GM12878 (cell line): Measurements from ENCODE around the gene DCAF6. TPM values are rescaled to one million over a fixed set of nuclear protein-coding genes. Genes with fewer than 3 reads are reported as not detected.

Experiments used
- ATAC-seq: fragments of 200-7000 bp; cut with Tn5 transposase; 3 replicates; pipeline ENCODE4 v1.9.1; 2020; ENCODE audit warnings: mild to moderate bottlenecking, moderate library complexity
- BruUV-seq: library from RNA; stranded (reverse); fragments of 400-500 nt; replicated peaks from 2 replicates; lab custom pipeline; 2021; lab: Mats Ljungman, UMichigan
- CTCF ChIA-PET: fragments of 300-600 bp; sonication (Branson Sonifier 250); formaldehyde crosslinking; extraction: SDS; loops from one replicate; lab custom pipeline; 2021; ENCODE audit warnings: inconsistent platforms; lab: Yijun Ruan, JAX
- POLR2A ChIA-PET: fragments of 350-600 bp; formaldehyde crosslinking; extraction: SDS; loops from one replicate; lab custom pipeline; 2021; ENCODE audit warnings: inconsistent platforms; lab: Charles Lee
- RAD21 ChIA-PET: fragments of 300-600 bp; sonication (Branson Sonifier 250); formaldehyde crosslinking; loops from one replicate; lab custom pipeline; 2023; ENCODE audit warnings: antibody characterized with exemption; ENCODE audit not compliant: unreplicated experiment; lab: Charles Lee
- SMC1A ChIA-PET: fragments of 300-600 bp; sonication (Branson Sonifier 250); formaldehyde crosslinking; loops from one replicate; lab custom pipeline; 2023; ENCODE audit not compliant: unreplicated experiment, uncharacterized antibody; lab: Charles Lee
- DNase-seq: peaks from one replicate; pipeline ENCODE4 v3.0.0-alpha.2; 2011; ENCODE audit warnings: low read depth, low spot score
- FAIRE-seq: peaks from 3 replicates; lab custom pipeline; 2011; peaks lifted over from hg19 to GRCh38; lab: Jason Lieb, UNC
- H2AFZ ChIP-seq: 2 replicates; pipeline ENCODE4 v1.6.0; 2011; ENCODE audit warnings: low read depth, low read length, control low read depth; ENCODE audit not compliant: control insufficient read depth
- H3K27ac ChIP-seq: 2 replicates; pipeline ENCODE4 v1.5.1; 2011; ENCODE audit warnings: control low read depth; ENCODE audit not compliant: control insufficient read depth, insufficient read depth
- H3K27me3 ChIP-seq, 2 experiments: replicated peaks in 1 of 2; 2 replicates each; pipeline versions ENCODE4 v1.6.0 to v1.6.1; 2011; ENCODE audit warnings: low read length in 1 of 2; ENCODE audit not compliant: control insufficient read depth in 2 of 2, insufficient read depth in 2 of 2
- H3K36me3 ChIP-seq, 2 experiments: 2 replicates each; pipeline ENCODE4 v1.5.1; 2011; ENCODE audit warnings: low read length in 1 of 2; ENCODE audit not compliant: control insufficient read depth in 2 of 2, insufficient read depth in 2 of 2
- H3K4me1 ChIP-seq: 2 replicates; pipeline ENCODE4 v1.6.1; 2011; ENCODE audit warnings: mild to moderate bottlenecking, low read length, moderate library complexity, mixed read lengths; ENCODE audit not compliant: control insufficient read depth, insufficient read depth
- H3K4me2 ChIP-seq: 2 replicates; pipeline ENCODE4 v1.6.0; 2011; ENCODE audit warnings: control low read depth; ENCODE audit not compliant: control insufficient read depth, insufficient read depth
- H3K4me3 ChIP-seq: fragments of 200-600 bp; sonication (generic); 2 replicates; pipeline ENCODE4 v1.5.1; 2016
- H3K79me2 ChIP-seq: 2 replicates; pipeline ENCODE4 v1.6.0; 2011; ENCODE audit warnings: low read length; ENCODE audit not compliant: control insufficient read depth, insufficient read depth
- H3K9ac ChIP-seq: 2 replicates; pipeline ENCODE4 v1.8.0; 2011; ENCODE audit warnings: low read length, control low read depth, mixed read lengths; ENCODE audit not compliant: control insufficient read depth, insufficient read depth
- H3K9me3 ChIP-seq: replicated peaks from 3 replicates; pipeline ENCODE4 v1.5.1; 2011; ENCODE audit warnings: mild to moderate bottlenecking, low read length; ENCODE audit not compliant: control insufficient read depth, insufficient read depth
- H4K20me1 ChIP-seq: 2 replicates; pipeline ENCODE4 v1.6.0; 2011; ENCODE audit not compliant: control insufficient read depth, insufficient read depth
- BHLHE40 ChIP-seq, 2 experiments: fragments of 450-650 bp in 1 of 2; IDR thresholded peaks; 2 replicates each; pipeline ENCODE4 v1.6.1; 2011 to 2017; ENCODE audit warnings: low read depth in 2 of 2, borderline replicate concordance in 1 of 2, improper control_type of control experiment in 1 of 2, low read length in 1 of 2, mild to moderate bottlenecking in 1 of 2
- BMI1 ChIP-seq: fragments of 450-650 bp; IDR thresholded peaks from 2 replicates; pipeline ENCODE4 v1.6.1; 2016; ENCODE audit warnings: mild to moderate bottlenecking, moderate library complexity, borderline replicate concordance
- CBX5 ChIP-seq: sonication (generic); IDR thresholded peaks from 2 replicates; pipeline ENCODE4 v1.6.1; 2016; ENCODE audit warnings: low read depth, moderate library complexity, mild to moderate bottlenecking, inconsistent platforms
- CHD2 ChIP-seq: IDR thresholded peaks from 2 replicates; pipeline ENCODE4 v1.6.1; 2011; ENCODE audit warnings: low read depth, low read length, improper control_type of control experiment, borderline replicate concordance
- EP300 ChIP-seq, 2 experiments: fragments of 150-350 bp in 1 of 2; IDR thresholded peaks; 2 replicates each; pipeline ENCODE4 v1.6.1; 2011 to 2012; ENCODE audit warnings: low read depth in 2 of 2, low read length in 2 of 2, borderline replicate concordance in 1 of 2, improper control_type of control experiment in 1 of 2, inconsistent platforms in 1 of 2; ENCODE audit not compliant: control insufficient read depth in 1 of 2
- ESRRA ChIP-seq: IDR thresholded peaks from 2 replicates; pipeline ENCODE4 v1.6.1; 2012; ENCODE audit warnings: mild to moderate bottlenecking, low read length, improper control_type of control experiment
- MTA2 ChIP-seq: fragments of 450-650 bp; IDR thresholded peaks from 2 replicates; pipeline ENCODE4 v1.6.1; 2016; ENCODE audit warnings: low read depth, mild to moderate bottlenecking, moderate library complexity
- NR2C1 ChIP-seq: fragments of 450-650 bp; IDR thresholded peaks from 2 replicates; pipeline ENCODE4 v1.6.1; 2017; ENCODE audit warnings: antibody characterized with exemption, mild to moderate bottlenecking, moderate library complexity
- RAD51 ChIP-seq: fragments of 450-650 bp; IDR thresholded peaks from 2 replicates; pipeline ENCODE4 v1.6.1; 2016; ENCODE audit warnings: moderate library complexity, mild to moderate bottlenecking, inconsistent platforms
- TCF3 ChIP-seq: IDR thresholded peaks from 2 replicates; pipeline ENCODE4 v1.6.1; 2012; ENCODE audit warnings: low read depth, mild to moderate bottlenecking, low read length, borderline replicate concordance; ENCODE audit not compliant: insufficient read depth
- WGBS: methylation state at CpG from one replicate; pipeline ENCODE4 v1.1.6; 2016; ENCODE audit warnings: low lambda C conversion rate; ENCODE audit not compliant: insufficient replicate concordance, insufficient coverage; ENCODE audit errors: missing lambda C conversion rate; 5-methylcytosine and 5-hydroxymethylcytosine counted together
- in situ Hi-C: fragments of 300-500 bp; cut with MboI; formaldehyde crosslinking; loops from 9 replicates; pipeline ENCODE4 v1.14.3; 2018; ENCODE audit warnings: mixed read lengths
- intact Hi-C: fragments of 100-400 bp; cut with micrococcal nuclease; formaldehyde crosslinking; loops from one replicate; pipeline ENCODE4 v1.14.2; 2022; ENCODE audit not compliant: unreplicated experiment
- polyA plus RNA-seq, 11 experiments: library from polyadenylated mRNA; depleted of rRNA in 4 of 11; unstranded in 6 of 11; stranded (reverse) in 5 of 11; fragments of >200 nt; fragmentation: Nextera tagmentation in 4 of 11; fragmentation: Illumina TruSeq in 1 of 11; extraction: Ambion mirVana in 4 of 11; extraction: Trizol in 1 of 11; gene quantifications; 1 replicate in 1 of 11; 2 replicates in 10 of 11; pipeline versions ENCODE4 v1.2.1 to v1.2.3, GENCODE V29; 2011 to 2016; ENCODE audit warnings: inconsistent platforms in 2 of 11, missing spikeins in 2 of 11, low read depth in 1 of 11
- total RNA-seq, 4 experiments: library from RNA; depleted of rRNA in 3 of 4; stranded (reverse); fragments of >200 nt in 3 of 4; fragmentation: Illumina TruSeq in 1 of 4; extraction: Trizol in 1 of 4; gene quantifications; 2 replicates each; pipeline versions ENCODE4 v1.2.1 to v1.2.3, GENCODE V29; 2013 to 2021
- TF ChIP-seq, protein P1 (sequence below): IDR thresholded peaks from 2 replicates; pipeline ENCODE4 v1.6.1; 2012; ENCODE audit warnings: low read depth, low read length, improper control_type of control experiment
- TF ChIP-seq, protein P2 (sequence below): IDR thresholded peaks from 2 replicates; pipeline ENCODE4 v1.6.1; 2011; ENCODE audit warnings: borderline replicate concordance, low read depth, mild to moderate bottlenecking, moderate library complexity, low read length; ENCODE audit not compliant: insufficient read depth, poor library complexity, severe bottlenecking
- TF ChIP-seq, protein P3 (sequence below): fragments of 450-650 bp; IDR thresholded peaks from 2 replicates; pipeline ENCODE4 v1.6.1; 2017; ENCODE audit warnings: mild to moderate bottlenecking
- TF ChIP-seq, protein P4 (sequence below): fragments of 450-650 bp; IDR thresholded peaks from 2 replicates; pipeline ENCODE4 v1.6.1; 2017; ENCODE audit warnings: borderline replicate concordance

DCAF6 gene
- total and polyA plus RNA-seq, 10 of the 15 experiments (the other 5 are each of a cell fraction or from before 2014, with no cell fraction given), result 11.4 to 62.7 (median 33.0) TPM

DNA sequence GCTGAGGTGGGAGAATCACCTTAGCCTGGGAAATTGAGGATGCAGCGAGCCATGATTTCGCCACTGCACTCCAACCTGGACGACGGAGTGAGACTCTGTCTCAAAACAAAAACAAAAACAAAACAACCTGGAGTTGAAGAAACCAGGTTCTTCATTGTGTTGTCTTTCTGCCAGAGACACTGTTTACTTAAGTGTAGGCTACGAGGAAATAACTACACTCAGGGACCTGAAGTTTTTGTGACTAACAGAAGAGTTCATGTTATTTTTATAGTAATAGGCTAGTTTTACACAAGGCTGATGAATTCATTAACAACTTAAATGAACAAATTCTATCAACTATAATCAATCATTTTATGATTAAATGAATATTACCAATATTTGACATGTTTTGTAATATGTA, 98.9 kb downstream of the DCAF6 start (continued):
- TF ChIP-seq CHD2 (no peak), BMI1 (no peak)
- TF ChIP-seq, protein P1, sequence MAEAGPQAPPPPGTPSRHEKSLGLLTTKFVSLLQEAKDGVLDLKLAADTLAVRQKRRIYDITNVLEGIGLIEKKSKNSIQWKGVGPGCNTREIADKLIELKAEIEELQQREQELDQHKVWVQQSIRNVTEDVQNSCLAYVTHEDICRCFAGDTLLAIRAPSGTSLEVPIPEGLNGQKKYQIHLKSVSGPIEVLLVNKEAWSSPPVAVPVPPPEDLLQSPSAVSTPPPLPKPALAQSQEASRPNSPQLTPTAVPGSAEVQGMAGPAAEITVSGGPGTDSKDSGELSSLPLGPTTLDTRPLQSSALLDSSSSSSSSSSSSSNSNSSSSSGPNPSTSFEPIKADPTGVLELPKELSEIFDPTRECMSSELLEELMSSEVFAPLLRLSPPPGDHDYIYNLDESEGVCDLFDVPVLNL, result no peak

DNA sequence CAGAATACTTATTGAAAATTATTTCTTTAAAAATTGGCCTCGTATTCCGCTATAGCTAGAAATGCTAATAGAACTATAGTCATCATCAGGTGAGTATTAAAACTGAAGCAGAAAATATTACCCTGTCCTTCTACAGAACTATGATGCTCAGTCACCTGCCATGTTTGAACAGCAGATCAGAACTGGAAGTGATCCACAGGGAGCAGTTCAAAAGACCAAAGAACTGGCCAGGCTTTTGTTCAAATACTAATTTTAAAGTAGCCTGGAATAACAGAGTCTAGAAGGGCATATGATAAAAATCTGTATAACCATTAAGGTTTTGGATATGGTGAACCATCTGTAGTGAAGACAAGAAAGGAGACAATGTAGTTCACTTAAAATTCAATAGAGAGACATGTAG, 105.9 kb downstream of the DCAF6 start:
- ATAC-seq (no peak), FAIRE-seq (no peak), DNase-seq (no peak)
- Histone ChIP-seq H3K9ac (no peak overlapping the region), H2AFZ (no peak overlapping the region), H3K4me1 (no peaks in the 10 kb centered on the region), H3K79me2 (no peaks in the 10 kb centered on the region), H3K4me2 (no peak overlapping the region), H3K4me3 (no peak overlapping the region), H3K27ac (no peak overlapping the region), H4K20me1 (no peaks in the 10 kb centered on the region), H3K27me3 (no peaks in the 10 kb centered on the region), H3K36me3 (peaks cover 0 to 2% of the 10 kb centered on the region in 2 experiments; a peak in 2 of 4 replicates), H3K9me3 (no peaks in the 10 kb centered on the region)
- 100% methylated on average over 2 of the region's 2 CpGs for WGBS
- POLR2A ChIA-PET, result no interaction called here
- SMC1A ChIA-PET, result no interaction called here
- no TSS peak for BruUV-seq
- RAD21 ChIA-PET, result no interaction called here
- CTCF ChIA-PET, result no interaction called here
- intact Hi-C loops (no loop called here), in situ Hi-C loops (no loop called here)
- no peak for TF ChIP-seq NR2C1
- no peak for TF ChIP-seq EP300 (IDR thresholded peaks at IDR 0.05; ENCODE audit: borderline replicate concordance in 1 of 2, control insufficient read depth in 1 of 2, low read depth in 2 of 2, low read length in 2 of 2)
- TF ChIP-seq CBX5, result no peak
- TF ChIP-seq, protein P2, sequence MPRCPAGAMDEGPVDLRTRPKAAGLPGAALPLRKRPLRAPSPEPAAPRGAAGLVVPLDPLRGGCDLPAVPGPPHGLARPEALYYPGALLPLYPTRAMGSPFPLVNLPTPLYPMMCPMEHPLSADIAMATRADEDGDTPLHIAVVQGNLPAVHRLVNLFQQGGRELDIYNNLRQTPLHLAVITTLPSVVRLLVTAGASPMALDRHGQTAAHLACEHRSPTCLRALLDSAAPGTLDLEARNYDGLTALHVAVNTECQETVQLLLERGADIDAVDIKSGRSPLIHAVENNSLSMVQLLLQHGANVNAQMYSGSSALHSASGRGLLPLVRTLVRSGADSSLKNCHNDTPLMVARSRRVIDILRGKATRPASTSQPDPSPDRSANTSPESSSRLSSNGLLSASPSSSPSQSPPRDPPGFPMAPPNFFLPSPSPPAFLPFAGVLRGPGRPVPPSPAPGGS, result no peak
- no peak for TF ChIP-seq ESRRA
- TF ChIP-seq RAD51, result no peak
- no peak for TF ChIP-seq TCF3
- TF ChIP-seq, protein P3, sequence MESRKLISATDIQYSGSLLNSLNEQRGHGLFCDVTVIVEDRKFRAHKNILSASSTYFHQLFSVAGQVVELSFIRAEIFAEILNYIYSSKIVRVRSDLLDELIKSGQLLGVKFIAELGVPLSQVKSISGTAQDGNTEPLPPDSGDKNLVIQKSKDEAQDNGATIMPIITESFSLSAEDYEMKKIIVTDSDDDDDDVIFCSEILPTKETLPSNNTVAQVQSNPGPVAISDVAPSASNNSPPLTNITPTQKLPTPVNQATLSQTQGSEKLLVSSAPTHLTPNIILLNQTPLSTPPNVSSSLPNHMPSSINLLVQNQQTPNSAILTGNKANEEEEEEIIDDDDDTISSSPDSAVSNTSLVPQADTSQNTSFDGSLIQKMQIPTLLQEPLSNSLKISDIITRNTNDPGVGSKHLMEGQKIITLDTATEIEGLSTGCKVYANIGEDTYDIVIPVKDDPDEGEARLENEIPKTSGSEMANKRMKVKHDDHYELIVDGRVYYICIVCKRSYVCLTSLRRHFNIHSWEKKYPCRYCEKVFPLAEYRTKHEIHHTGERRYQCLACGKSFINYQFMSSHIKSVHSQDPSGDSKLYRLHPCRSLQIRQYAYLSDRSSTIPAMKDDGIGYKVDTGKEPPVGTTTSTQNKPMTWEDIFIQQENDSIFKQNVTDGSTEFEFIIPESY, result no peak
- no peak for TF ChIP-seq MTA2
- TF ChIP-seq, protein P4, sequence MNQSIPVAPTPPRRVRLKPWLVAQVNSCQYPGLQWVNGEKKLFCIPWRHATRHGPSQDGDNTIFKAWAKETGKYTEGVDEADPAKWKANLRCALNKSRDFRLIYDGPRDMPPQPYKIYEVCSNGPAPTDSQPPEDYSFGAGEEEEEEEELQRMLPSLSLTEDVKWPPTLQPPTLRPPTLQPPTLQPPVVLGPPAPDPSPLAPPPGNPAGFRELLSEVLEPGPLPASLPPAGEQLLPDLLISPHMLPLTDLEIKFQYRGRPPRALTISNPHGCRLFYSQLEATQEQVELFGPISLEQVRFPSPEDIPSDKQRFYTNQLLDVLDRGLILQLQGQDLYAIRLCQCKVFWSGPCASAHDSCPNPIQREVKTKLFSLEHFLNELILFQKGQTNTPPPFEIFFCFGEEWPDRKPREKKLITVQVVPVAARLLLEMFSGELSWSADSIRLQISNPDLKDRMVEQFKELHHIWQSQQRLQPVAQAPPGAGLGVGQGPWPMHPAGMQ, result no peak
- TF ChIP-seq BHLHE40 (IDR thresholded peaks at IDR 0.05; ENCODE audit: borderline replicate concordance in 1 of 2, low read depth in 2 of 2, low read length in 1 of 2), result no peak
